GM13977 (cell line): Measurements from ENCODE around the gene LYPD1.

ENCODE experiments used
- DNase-seq: peaks from one replicate; pipeline ENCODE4 v3.0.0; 2012; ENCODE audit warnings: low spot score
- CTCF ChIP-seq: IDR thresholded peaks from 2 replicates; pipeline ENCODE4 v1.5.1; 2012; ENCODE audit warnings: mild to moderate bottlenecking, control low read depth; ENCODE audit not compliant: insufficient read depth; ENCODE audit errors: extremely low read depth, missing control alignments
- in situ Hi-C: fragments of 300-500 bp; cut with MboI; formaldehyde crosslinking; loops from one replicate; pipeline ENCODE4 v1.12.0; 2022; ENCODE audit warnings: low sequenced_read_pairs, low pct_unique_long_range_greater_than_20kb, mixed read lengths, inconsistent platforms; ENCODE audit not compliant: unreplicated experiment

The LYPD1 gene

GRCh38 chr2:132697556-132698205 is 27.7 kb upstream of the LYPD1 start:
- no peak for DNase-seq
- in situ Hi-C loops = no loop called here
- TF ChIP-seq CTCF = no peak

- no peak for TF ChIP-seq CTCF
- no peak for DNase-seq
- in situ Hi-C loops = no loop called here
Observed at GRCh38 chr2:132692816-132693215, 22.8 kb upstream of the LYPD1 start.

GRCh38 chr2:132691556-132691955 is 21.6 kb upstream of the LYPD1 start:
- DNase-seq = no peak
- in situ Hi-C loops = no loop called here
- TF ChIP-seq CTCF = no peak

- no peak for TF ChIP-seq CTCF
- in situ Hi-C loops = no loop called here
- DNase-seq = no peak
Observed at GRCh38 chr2:132690664-132691303, 20.8 kb upstream of the LYPD1 start.

- in situ Hi-C loops = no loop called here
- DNase-seq = no peak
- no peak for TF ChIP-seq CTCF
Observed at GRCh38 chr2:132681766-132682165, 11.8 kb upstream of the LYPD1 start.

GRCh38 chr2:132680544-132680943 is 10.5 kb upstream of the LYPD1 start:
- no peak for DNase-seq
- in situ Hi-C loops = no loop called here
- no peak for TF ChIP-seq CTCF
